Activated CD8-positive, alpha-beta memory T cell treated with anti-CD3 and anti-CD28 coated beads, Interleukin-2, amount 50 U/mL, for 24 hours (primary cell): Measurements from ENCODE around the gene CCDC141.
"Not testable (repeated sequence)": the region's sequence is repeated elsewhere in the genome, so short reads cannot be mapped to it uniquely, and the experiment has no call there.

Experiments
- DNase-seq: peaks from one replicate; pipeline ENCODE4 v3.0.0-alpha.2; 2020; ENCODE audit errors: extremely low read depth

The CCDC141 gene

GRCh38 chr2:179049546-179050311 is at the start of gene CCDC141:
Gene CCDC141, minus strand, starts transcription at chr2:179050137. Its CDS starts 196 bp downstream, at chr2:179049941.
- no peak for DNase-seq

GRCh38 chr2:179098080-179098689 is 48.2 kb upstream of the CCDC141 start:
- DNase-seq, result no peak

- no peak for DNase-seq
Observed at GRCh38 chr2:179097131-179097530, 47.2 kb upstream of the CCDC141 start.

- no peak for DNase-seq
Observed at GRCh38 chr2:179096090-179096489, 46.2 kb upstream of the CCDC141 start.

- not testable (repeated sequence) for DNase-seq
Observed at GRCh38 chr2:179092912-179093311, 43.0 kb upstream of the CCDC141 start.

GRCh38 chr2:179082697-179083096 is 32.8 kb upstream of the CCDC141 start:
- no peak for DNase-seq

- DNase-seq, result no peak
Observed at GRCh38 chr2:179081954-179082353, 32.0 kb upstream of the CCDC141 start.

- DNase-seq, result no peak
Observed at GRCh38 chr2:179072527-179072926, 22.6 kb upstream of the CCDC141 start.

- DNase-seq, result no peak
Observed at GRCh38 chr2:179071810-179072355, 21.9 kb upstream of the CCDC141 start.

- no peak for DNase-seq
Observed at GRCh38 chr2:179070895-179071294, 21.0 kb upstream of the CCDC141 start.

GRCh38 chr2:179069685-179070084 is 19.7 kb upstream of the CCDC141 start:
- no peak for DNase-seq

- DNase-seq, result no peak
Observed at GRCh38 chr2:179068991-179069643, 19.2 kb upstream of the CCDC141 start.

- DNase-seq, result no peak
Observed at GRCh38 chr2:179059026-179059700, 9.2 kb upstream of the CCDC141 start.

- no peak for DNase-seq
Observed at GRCh38 chr2:179057737-179058136, 7.8 kb upstream of the CCDC141 start.

- DNase-seq, result not testable (repeated sequence)
Observed at GRCh38 chr2:179053568-179053967, 3.6 kb upstream of the CCDC141 start.

GRCh38 chr2:179051250-179051649 is 1.3 kb upstream of the CCDC141 start:
- no peak for DNase-seq

- no peak for DNase-seq
Observed at GRCh38 chr2:179050755-179051154, 818 bp upstream of the CCDC141 start.

- DNase-seq, result no peak
Observed at GRCh38 chr2:179049203-179049545, 763 bp downstream of the CCDC141 start.

- no peak for DNase-seq
Observed at GRCh38 chr2:179048099-179048498, 1.8 kb downstream of the CCDC141 start.

GRCh38 chr2:179045602-179046001 is 4.3 kb downstream of the CCDC141 start:
- DNase-seq, result not testable (repeated sequence)

GRCh38 chr2:179044500-179044899 is 5.4 kb downstream of the CCDC141 start:
- no peak for DNase-seq

- DNase-seq, result no peak
Observed at GRCh38 chr2:179037807-179038206, 12.1 kb downstream of the CCDC141 start.
